Gastrocnemius medialis (tissue), 4 donors: Measurements from ENCODE around the gene KIF1B.

Experiments used
- POLR2A ChIP-seq, 2 donors: fragments of 450-650 bp; IDR thresholded peaks; one replicate each; pipeline ENCODE4 v1.6.1; 2017; ENCODE audit warnings: antibody characterized with exemption in 2 of 2, mild to moderate bottlenecking in 2 of 2, moderate library complexity in 2 of 2
- TF ChIP-seq, protein P1 (sequence below), 5 experiments: fragments of 450-650 bp in 3 of 5; fragments of 200-600 bp in 2 of 5; sonication (generic) in 2 of 5; IDR thresholded peaks in 4 of 5; conservative IDR thresholded peaks in 1 of 5; 1 replicate in 4 of 5; 2 replicates in 1 of 5; pipeline ENCODE4 v1.5.1; 2016 to 2019; ENCODE audit warnings: antibody characterized with exemption in 5 of 5, mild to moderate bottlenecking in 3 of 5, moderate library complexity in 3 of 5

DNA sequence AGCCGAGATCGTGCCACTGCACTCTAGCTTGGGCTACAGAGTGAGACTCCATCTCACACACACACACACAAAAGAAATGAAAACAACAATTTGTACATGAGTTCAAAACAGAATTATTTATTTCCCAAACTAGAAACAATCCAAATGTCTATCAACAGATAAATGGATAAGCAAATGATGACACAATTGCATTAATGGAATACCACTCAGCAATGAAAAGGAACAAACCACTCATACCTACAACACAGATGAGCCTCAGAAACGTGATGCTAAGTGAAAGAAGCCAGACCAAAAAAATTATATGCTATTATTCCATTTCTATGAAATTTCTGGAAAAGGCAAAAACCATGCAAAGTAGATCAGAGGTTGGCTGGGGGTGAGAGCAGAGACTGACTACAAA, 186.5 kb downstream of the KIF1B start:
- TF ChIP-seq, protein P1, sequence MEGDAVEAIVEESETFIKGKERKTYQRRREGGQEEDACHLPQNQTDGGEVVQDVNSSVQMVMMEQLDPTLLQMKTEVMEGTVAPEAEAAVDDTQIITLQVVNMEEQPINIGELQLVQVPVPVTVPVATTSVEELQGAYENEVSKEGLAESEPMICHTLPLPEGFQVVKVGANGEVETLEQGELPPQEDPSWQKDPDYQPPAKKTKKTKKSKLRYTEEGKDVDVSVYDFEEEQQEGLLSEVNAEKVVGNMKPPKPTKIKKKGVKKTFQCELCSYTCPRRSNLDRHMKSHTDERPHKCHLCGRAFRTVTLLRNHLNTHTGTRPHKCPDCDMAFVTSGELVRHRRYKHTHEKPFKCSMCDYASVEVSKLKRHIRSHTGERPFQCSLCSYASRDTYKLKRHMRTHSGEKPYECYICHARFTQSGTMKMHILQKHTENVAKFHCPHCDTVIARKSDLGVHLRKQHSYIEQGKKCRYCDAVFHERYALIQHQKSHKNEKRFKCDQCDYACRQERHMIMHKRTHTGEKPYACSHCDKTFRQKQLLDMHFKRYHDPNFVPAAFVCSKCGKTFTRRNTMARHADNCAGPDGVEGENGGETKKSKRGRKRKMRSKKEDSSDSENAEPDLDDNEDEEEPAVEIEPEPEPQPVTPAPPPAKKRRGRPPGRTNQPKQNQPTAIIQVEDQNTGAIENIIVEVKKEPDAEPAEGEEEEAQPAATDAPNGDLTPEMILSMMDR (IDR thresholded peaks at IDR 0.05 in 4 of 5, conservative IDR thresholded peaks at IDR 0.05 in 1 of 5) = no peak
- TF ChIP-seq POLR2A (IDR thresholded peaks at IDR 0.05) = no peak
